Activated T-cell treated with anti-CD3 and anti-CD28 coated beads, Interleukin-2, amount 50 U/mL, for 72 hours (primary cell): ENCODE results near the gene AKTIP. TPM values are rescaled to one million over a fixed set of nuclear protein-coding genes. Genes with fewer than 3 reads are reported as not detected.

Source experiments
- ATAC-seq, 2 donors: fragments of 150-1000 bp; cut with Tn5 transposase; replicated peaks in 1 of 2; 2 replicates each; pipeline ENCODE4 v1.10.0; 2021; ENCODE audit warnings: moderate library complexity in 2 of 2, mild to moderate bottlenecking in 1 of 2
- DNase-seq, 2 donors: peaks; one replicate each; pipeline ENCODE4 v3.0.0; 2021 to 2022; ENCODE audit warnings: mixed read lengths in 1 of 2
- H3K27ac Mint-ChIP-seq: one replicate; pipeline ENCODE4 v1.8.0; 2022; ENCODE audit warnings: mild to moderate bottlenecking, moderate library complexity, mixed read lengths
- H3K27me3 Mint-ChIP-seq: one replicate; pipeline ENCODE4 v1.8.0; 2022; ENCODE audit warnings: low read depth, mixed read lengths
- H3K36me3 Mint-ChIP-seq, 2 donors: one replicate each; pipeline ENCODE4 v1.8.0; 2022; ENCODE audit warnings: mixed read lengths in 2 of 2, mild to moderate bottlenecking in 1 of 2; ENCODE audit not compliant: insufficient read depth in 2 of 2
- H3K4me1 Mint-ChIP-seq: one replicate; pipeline ENCODE4 v1.8.0; 2022; ENCODE audit warnings: low read depth, mixed read lengths
- H3K4me3 Mint-ChIP-seq, 2 donors: one replicate each; pipeline ENCODE4 v1.8.0; 2022; ENCODE audit warnings: mild to moderate bottlenecking in 2 of 2, mixed read lengths in 2 of 2, moderate library complexity in 2 of 2
- H3K9me3 Mint-ChIP-seq, 2 donors: one replicate each; pipeline ENCODE4 v1.8.0; 2022; ENCODE audit warnings: mixed read lengths in 2 of 2
- total RNA-seq, 2 donors: library from RNA; stranded (reverse); gene quantifications; one replicate each; pipeline ENCODE4 v1.2.3, GENCODE V29; 2022

AKTIP gene
- total RNA-seq, 2 donors from 2014 or later: 33.7 to 33.9 TPM

GRCh38 chr16:53489755-53490154 lies 13.3 kb downstream of the AKTIP start:
- Mint-ChIP-seq H3K36me3 (peaks cover 19 to 53% of the 10 kb centered on the region in 2 donors), H3K27me3 (no peaks in the 10 kb centered on the region), H3K4me1 (peaks cover 13% of the 10 kb centered on the region), H3K4me3 (no peak overlapping the region), H3K9me3 (peaks cover 2 to 7% of the 10 kb centered on the region in 2 donors), H3K27ac (peak overlapping the region; percentile 85)
- DNase-seq (no peak), ATAC-seq (no peak)

- DNase-seq: no peak
- Mint-ChIP-seq H3K4me1 (peaks cover 21% of the 10 kb centered on the region), H3K27me3 (no peaks in the 10 kb centered on the region), H3K4me3 (no peak overlapping the region), H3K36me3 (peaks cover 40 to 70% of the 10 kb centered on the region in 2 donors), H3K27ac (no peak overlapping the region), H3K9me3 (peaks cover 8 to 13% of the 10 kb centered on the region in 2 donors)
- ATAC-seq: no peak
Observed at GRCh38 chr16:53486230-53486629, 16.8 kb downstream of the AKTIP start.

- peaks cover 8 to 13% of the 10 kb centered on the region in 2 donors for H3K9me3 Mint-ChIP-seq
- H3K4me1 Mint-ChIP-seq: peaks cover 8% of the 10 kb centered on the region
- H3K27ac Mint-ChIP-seq: peak overlapping the region; percentile 65
- ATAC-seq (no peak), DNase-seq (no peak)
- H3K36me3 Mint-ChIP-seq: peaks cover 39 to 72% of the 10 kb centered on the region in 2 donors
- H3K27me3 Mint-ChIP-seq: no peaks in the 10 kb centered on the region
- H3K4me3 Mint-ChIP-seq: no peak overlapping the region
Observed at GRCh38 chr16:53484542-53484941, 18.5 kb downstream of the AKTIP start.

GRCh38 chr16:53482123-53482522 lies 20.9 kb downstream of the AKTIP start:
- Mint-ChIP-seq H3K27ac (no peak overlapping the region), H3K4me3 (no peak overlapping the region), H3K4me1 (peaks cover 12% of the 10 kb centered on the region), H3K27me3 (no peaks in the 10 kb centered on the region), H3K36me3 (peaks cover 37 to 83% of the 10 kb centered on the region in 2 donors), H3K9me3 (peaks cover 8 to 15% of the 10 kb centered on the region in 2 donors)
- ATAC-seq (peak; percentile 46 to 79), DNase-seq (no peak)

GRCh38 chr16:53480394-53480793 lies 22.6 kb downstream of the AKTIP start:
- Mint-ChIP-seq H3K9me3 (peaks cover 6 to 8% of the 10 kb centered on the region in 2 donors), H3K36me3 (peaks cover 33 to 78% of the 10 kb centered on the region in 2 donors), H3K4me1 (peaks cover 30% of the 10 kb centered on the region), H3K27ac (peak overlapping the region; percentile 40), H3K27me3 (no peaks in the 10 kb centered on the region), H3K4me3 (no peak overlapping the region)
- DNase-seq (no peak), ATAC-seq (no peak)

- Mint-ChIP-seq H3K4me1 (peaks cover 38% of the 10 kb centered on the region), H3K27ac (no peak overlapping the region), H3K9me3 (peaks cover 4% of the 10 kb centered on the region in 2 donors), H3K4me3 (no peak overlapping the region), H3K36me3 (peaks cover 28 to 75% of the 10 kb centered on the region in 2 donors), H3K27me3 (no peaks in the 10 kb centered on the region)
- no peak for ATAC-seq
- no peak for DNase-seq
Observed at GRCh38 chr16:53478965-53479364, 24.0 kb downstream of the AKTIP start.

- DNase-seq (no peak), ATAC-seq (no peak)
- H3K27ac Mint-ChIP-seq: peak overlapping the region; percentile 92
- H3K4me3 Mint-ChIP-seq: peak overlapping the region; percentile 12 to 76
- peaks cover 0 to 2% of the 10 kb centered on the region in 2 donors for H3K9me3 Mint-ChIP-seq
- peaks cover 24 to 73% of the 10 kb centered on the region in 2 donors for H3K36me3 Mint-ChIP-seq
- no peaks in the 10 kb centered on the region for H3K27me3 Mint-ChIP-seq
- H3K4me1 Mint-ChIP-seq: peaks cover 33% of the 10 kb centered on the region
Observed at GRCh38 chr16:53476867-53477266, 26.1 kb downstream of the AKTIP start.

- DNase-seq (no peak), ATAC-seq (no peak)
- H3K9me3 Mint-ChIP-seq: no peaks in the 10 kb centered on the region
- H3K27ac Mint-ChIP-seq: no peak overlapping the region
- peaks cover 24% of the 10 kb centered on the region for H3K4me1 Mint-ChIP-seq
- no peaks in the 10 kb centered on the region for H3K27me3 Mint-ChIP-seq
- no peak overlapping the region for H3K4me3 Mint-ChIP-seq
- peaks cover 9 to 30% of the 10 kb centered on the region in 2 donors for H3K36me3 Mint-ChIP-seq
Observed at GRCh38 chr16:53465606-53466280, 37.3 kb downstream of the AKTIP start.

GRCh38 chr16:53458635-53459034 lies 44.4 kb downstream of the AKTIP start:
- Mint-ChIP-seq H3K4me1 (peaks cover 81% of the 10 kb centered on the region), H3K4me3 (peak overlapping the region; percentile 24 to 43), H3K27ac (peak overlapping the region; percentile 86), H3K27me3 (no peaks in the 10 kb centered on the region), H3K9me3 (no peaks in the 10 kb centered on the region), H3K36me3 (peaks cover 18 to 55% of the 10 kb centered on the region in 2 donors)
- DNase-seq: no peak
- ATAC-seq: no peak

- peak overlapping the region; percentile 70 to 75 for H3K4me3 Mint-ChIP-seq
- DNase-seq (peak; percentile 71 to 78), ATAC-seq (peak; percentile 93 to 95)
- H3K27ac Mint-ChIP-seq: peak overlapping the region; percentile 86
- H3K9me3 Mint-ChIP-seq: no peaks in the 10 kb centered on the region
- H3K4me1 Mint-ChIP-seq: peaks cover 84% of the 10 kb centered on the region
- no peaks in the 10 kb centered on the region for H3K27me3 Mint-ChIP-seq
- peaks cover 18 to 54% of the 10 kb centered on the region in 2 donors for H3K36me3 Mint-ChIP-seq
Observed at GRCh38 chr16:53457670-53458069, 45.3 kb downstream of the AKTIP start.

GRCh38 chr16:53456625-53457024 lies 46.4 kb downstream of the AKTIP start:
- Mint-ChIP-seq H3K27me3 (no peaks in the 10 kb centered on the region), H3K36me3 (peaks cover 17 to 52% of the 10 kb centered on the region in 2 donors), H3K4me3 (peak overlapping the region; percentile 75 to 82), H3K27ac (peak overlapping the region; percentile 85), H3K4me1 (peaks cover 90% of the 10 kb centered on the region), H3K9me3 (no peaks in the 10 kb centered on the region)
- peak; percentile 62 to 63 for ATAC-seq
- peak; percentile 25 to 26 for DNase-seq

GRCh38 chr16:53453928-53454327 lies 49.1 kb downstream of the AKTIP start:
- Mint-ChIP-seq H3K9me3 (no peaks in the 10 kb centered on the region), H3K36me3 (peaks cover 16 to 36% of the 10 kb centered on the region in 2 donors), H3K27ac (peak overlapping the region; percentile 84), H3K4me3 (peak overlapping the region; percentile 39 to 46), H3K27me3 (no peaks in the 10 kb centered on the region), H3K4me1 (peaks cover 92% of the 10 kb centered on the region)
- no peak for ATAC-seq
- DNase-seq: no peak

GRCh38 chr16:53449816-53450517 lies 53.0 kb downstream of the AKTIP start:
- peaks cover 6 to 28% of the 10 kb centered on the region in 2 donors for H3K36me3 Mint-ChIP-seq
- peak in 1 of 2 donors; percentile 41 for ATAC-seq
- H3K27me3 Mint-ChIP-seq: no peaks in the 10 kb centered on the region
- peak overlapping the region in 1 of 2 donors; percentile 39 for H3K4me3 Mint-ChIP-seq
- no peaks in the 10 kb centered on the region for H3K9me3 Mint-ChIP-seq
- no peak overlapping the region for H3K27ac Mint-ChIP-seq
- DNase-seq: no peak
- peaks cover 63% of the 10 kb centered on the region for H3K4me1 Mint-ChIP-seq
